Mesothelial cell of epicardium (in vitro differentiated cells): Measurements from ENCODE around the gene STXBP1. TPM values are rescaled to one million over a fixed set of nuclear protein-coding genes. Genes with fewer than 3 reads are reported as not detected.
A peak's percentile ranks its signal among the peaks of the same experiment; 100 is the strongest.

ENCODE experiments used
- DNase-seq, 2 experiments: peaks; one replicate each; pipeline ENCODE4 v3.0.0; 2021; ENCODE audit warnings: low spot score in 2 of 2; ENCODE audit not compliant: unreplicated experiment in 2 of 2
- H3K27ac Mint-ChIP-seq: 2 replicates; pipeline ENCODE4 v1.8.0; 2021; ENCODE audit warnings: mixed read lengths
- H3K27me3 Mint-ChIP-seq: 2 replicates; pipeline ENCODE4 v1.8.0; 2021; ENCODE audit warnings: low read depth, mixed read lengths
- H3K36me3 Mint-ChIP-seq: 2 replicates; pipeline ENCODE4 v1.8.0; 2021; ENCODE audit warnings: mixed read lengths
- H3K4me1 Mint-ChIP-seq: 2 replicates; pipeline ENCODE4 v1.8.0; 2021; ENCODE audit warnings: mixed read lengths
- H3K4me3 Mint-ChIP-seq: 2 replicates; pipeline ENCODE4 v1.8.0; 2021; ENCODE audit warnings: mild to moderate bottlenecking, moderate library complexity, mixed read lengths
- H3K9me3 Mint-ChIP-seq: 2 replicates; pipeline ENCODE4 v1.8.0; 2021; ENCODE audit warnings: mixed read lengths
- CTCF ChIP-seq: fragments of 200-600 bp; sonication (generic); IDR thresholded peaks from one replicate; pipeline ENCODE4 v1.5.0; 2021; ENCODE audit warnings: antibody characterized with exemption; ENCODE audit not compliant: unreplicated experiment
- total RNA-seq: library from RNA; stranded (reverse); gene quantifications from 3 replicates; pipeline ENCODE4 v1.2.1, GENCODE V29; 2021

Gene STXBP1
- total RNA-seq, 1 donor from 2014 or later = 105 TPM

GRCh38 chr9:127629468-127630081 lies 17.5 kb downstream of the STXBP1 start:
- peaks cover 38% of the 10 kb centered on the region for H3K4me1 Mint-ChIP-seq
- no peak overlapping the region for H3K4me3 Mint-ChIP-seq
- no peak for TF ChIP-seq CTCF
- no peak for DNase-seq
- peaks cover 10% of the 10 kb centered on the region for H3K36me3 Mint-ChIP-seq
- peak overlapping the region; percentile 65 for H3K27ac Mint-ChIP-seq
- no peaks in the 10 kb centered on the region for H3K9me3 Mint-ChIP-seq
- H3K27me3 Mint-ChIP-seq = no peaks in the 10 kb centered on the region

- H3K9me3 Mint-ChIP-seq = no peaks in the 10 kb centered on the region
- H3K36me3 Mint-ChIP-seq = peaks cover 10% of the 10 kb centered on the region
- peak overlapping the region; percentile 52 for H3K27ac Mint-ChIP-seq
- no peaks in the 10 kb centered on the region for H3K27me3 Mint-ChIP-seq
- no peak for DNase-seq
- H3K4me1 Mint-ChIP-seq = peaks cover 46% of the 10 kb centered on the region
- TF ChIP-seq CTCF = no peak
- H3K4me3 Mint-ChIP-seq = no peak overlapping the region
Observed at GRCh38 chr9:127633216-127633862, 21.3 kb downstream of the STXBP1 start.

GRCh38 chr9:127634021-127634420 lies 21.9 kb downstream of the STXBP1 start:
- no peak for DNase-seq
- Mint-ChIP-seq H3K9me3 (no peaks in the 10 kb centered on the region), H3K36me3 (peaks cover 10% of the 10 kb centered on the region), H3K4me1 (peaks cover 40% of the 10 kb centered on the region), H3K4me3 (no peak overlapping the region), H3K27ac (peak overlapping the region; percentile 41), H3K27me3 (no peaks in the 10 kb centered on the region)
- no peak for TF ChIP-seq CTCF

- Mint-ChIP-seq H3K27ac (no peak overlapping the region), H3K36me3 (peaks cover 10% of the 10 kb centered on the region), H3K27me3 (no peaks in the 10 kb centered on the region), H3K4me1 (peaks cover 34% of the 10 kb centered on the region), H3K9me3 (no peaks in the 10 kb centered on the region), H3K4me3 (no peak overlapping the region)
- TF ChIP-seq CTCF = no peak
- no peak for DNase-seq
Observed at GRCh38 chr9:127634698-127635097, 22.6 kb downstream of the STXBP1 start.

GRCh38 chr9:127635201-127635735 lies 23.2 kb downstream of the STXBP1 start:
- Mint-ChIP-seq H3K4me3 (no peak overlapping the region), H3K27me3 (no peaks in the 10 kb centered on the region), H3K36me3 (peaks cover 10% of the 10 kb centered on the region), H3K4me1 (peaks cover 34% of the 10 kb centered on the region), H3K9me3 (no peaks in the 10 kb centered on the region), H3K27ac (no peak overlapping the region)
- TF ChIP-seq CTCF = no peak
- no peak for DNase-seq
